Common myeloid progenitor, CD34-positive (primary cell): ENCODE results near the gene PTPRD.

ENCODE experiments used
- CTCF ChIA-PET: fragments of 350-600 bp; sonication (Branson Sonifier 250); formaldehyde crosslinking; loops from one replicate; lab custom pipeline; 2021; ENCODE audit warnings: antibody characterized with exemption; lab: Charles Lee
- POLR2A ChIA-PET: fragments of 350-600 bp; sonication (Branson Sonifier 250); formaldehyde crosslinking; loops from one replicate; lab custom pipeline; 2021; ENCODE audit warnings: antibody characterized with exemption; lab: Charles Lee
- DNase-seq, 3 donors: peaks; one replicate each; pipeline versions ENCODE4 v3.0.0 to v3.0.0-alpha.2; 2013
- H3K27ac ChIP-seq, 2 experiments: 1 replicate in 1 of 2; 2 replicates in 1 of 2; pipeline ENCODE4 v1.7.0; 2013; ENCODE audit warnings: inconsistent platforms in 2 of 2, low read length in 2 of 2, mild to moderate bottlenecking in 2 of 2, low read depth in 1 of 2, moderate library complexity in 1 of 2; ENCODE audit not compliant: severe bottlenecking in 2 of 2, insufficient read depth in 1 of 2, poor library complexity in 1 of 2
- H3K27me3 ChIP-seq, 5 experiments: replicated peaks in 2 of 5; 1 replicate in 3 of 5; 2 replicates in 2 of 5; pipeline versions ENCODE4 v1.6.1 to v1.7.0; 2013; ENCODE audit warnings: low read length in 4 of 5, mild to moderate bottlenecking in 2 of 5, moderate library complexity in 2 of 5, inconsistent platforms in 1 of 5; ENCODE audit not compliant: insufficient read depth in 5 of 5, control insufficient read depth in 4 of 5
- H3K36me3 ChIP-seq, 4 experiments: 1 replicate in 2 of 4; 2 replicates in 2 of 4; pipeline versions ENCODE4 v1.6.1 to v1.7.0; 2013; ENCODE audit warnings: low read length in 3 of 4, control low read depth in 1 of 4, mild to moderate bottlenecking in 1 of 4; ENCODE audit not compliant: control insufficient read depth in 4 of 4, insufficient read depth in 4 of 4
- H3K4me1 ChIP-seq, 4 experiments: 1 replicate in 3 of 4; 2 replicates in 1 of 4; pipeline versions ENCODE4 v1.6.1 to v1.7.1; 2013; ENCODE audit warnings: low read length in 3 of 4, mild to moderate bottlenecking in 3 of 4, control low read depth in 1 of 4, inconsistent platforms in 1 of 4, moderate library complexity in 1 of 4; ENCODE audit not compliant: control insufficient read depth in 4 of 4, insufficient read depth in 4 of 4; ENCODE audit errors: control extremely low read depth in 1 of 4
- H3K4me3 ChIP-seq, 7 experiments: 1 replicate in 4 of 7; 2 replicates in 3 of 7; pipeline versions ENCODE4 v1.5.1 to v1.7.0; 2013; ENCODE audit warnings: mild to moderate bottlenecking in 7 of 7, low read length in 6 of 7, moderate library complexity in 6 of 7, inconsistent platforms in 2 of 7, low read depth in 2 of 7, control low read depth in 1 of 7; ENCODE audit not compliant: insufficient read depth in 4 of 7, control insufficient read depth in 1 of 7; ENCODE audit errors: extremely low read depth in 1 of 7
- H3K9me3 ChIP-seq, 5 experiments: 1 replicate in 4 of 5; 2 replicates in 1 of 5; pipeline versions ENCODE4 v1.6.1 to v1.7.1; 2013; ENCODE audit warnings: low read length in 4 of 5, mild to moderate bottlenecking in 2 of 5, inconsistent platforms in 1 of 5, low read depth in 1 of 5, moderate library complexity in 1 of 5; ENCODE audit not compliant: control insufficient read depth in 4 of 5, insufficient read depth in 2 of 5; ENCODE audit errors: control extremely low read depth in 1 of 5
- WGBS: methylation state at CpG from one replicate; pipeline ENCODE4 v1.1.5; 2013; ENCODE audit not compliant: insufficient coverage; 5-methylcytosine and 5-hydroxymethylcytosine counted together

PTPRD gene

DNA sequence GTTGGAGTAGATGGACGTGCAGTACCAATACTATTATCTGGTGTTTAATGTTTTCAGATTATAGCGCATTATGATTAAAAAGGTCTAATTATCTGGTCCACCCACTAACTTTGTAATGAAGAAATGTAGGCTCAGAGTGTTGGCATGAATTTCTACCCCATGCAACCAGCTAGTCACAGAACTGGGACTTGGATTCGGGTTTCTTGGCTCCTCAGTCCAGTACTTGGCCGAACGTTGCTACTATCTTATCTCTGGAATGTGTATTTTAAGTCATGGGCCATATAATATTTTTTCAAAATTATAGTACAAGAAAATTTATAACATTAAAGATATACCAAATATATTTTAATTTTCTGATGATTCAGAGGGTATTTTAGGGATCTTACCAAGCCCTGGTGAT lies 2155.7 kb downstream of the PTPRD start:
- Histone ChIP-seq H3K27me3 (no peaks in the 10 kb centered on the region), H3K4me1 (no peaks in the 10 kb centered on the region), H3K36me3 (peaks cover 0 to 3% (median 0%) of the 10 kb centered on the region in 4 experiments), H3K9me3 (no peaks in the 10 kb centered on the region), H3K27ac (no peak overlapping the region), H3K4me3 (no peak overlapping the region)
- ChIA-PET CTCF (no interaction called here), POLR2A (no interaction called here)
- DNase-seq, result no peak
- WGBS, result 100% methylated on average over 1 of the region's 5 CpGs

DNA sequence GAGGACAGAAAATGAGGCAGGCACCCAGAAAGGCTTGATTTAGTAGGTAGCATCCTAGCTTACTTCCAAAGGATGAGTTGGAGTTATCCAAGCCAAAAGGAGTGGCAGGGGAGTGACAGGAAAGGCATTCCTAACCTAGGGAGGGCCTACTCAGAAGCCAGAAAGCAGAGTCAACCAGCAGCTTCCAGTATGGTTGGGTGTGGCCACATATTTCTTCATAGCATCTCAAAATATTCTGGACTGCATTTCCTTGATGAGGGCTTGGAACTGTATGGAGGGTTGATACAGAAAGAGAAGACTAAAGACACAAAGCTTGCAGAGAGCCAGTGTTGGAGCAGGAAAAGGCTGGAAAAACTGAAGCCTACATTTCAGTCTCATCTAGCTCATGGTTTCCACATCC lies 2156.5 kb downstream of the PTPRD start:
- DNase-seq, result no peak
- Histone ChIP-seq H3K36me3 (peaks cover 0 to 3% (median under 1%) of the 10 kb centered on the region in 4 experiments), H3K4me3 (no peak overlapping the region), H3K4me1 (no peaks in the 10 kb centered on the region), H3K9me3 (no peaks in the 10 kb centered on the region), H3K27me3 (no peaks in the 10 kb centered on the region), H3K27ac (no peak overlapping the region)
- ChIA-PET POLR2A (no interaction called here), CTCF (no interaction called here)

DNA sequence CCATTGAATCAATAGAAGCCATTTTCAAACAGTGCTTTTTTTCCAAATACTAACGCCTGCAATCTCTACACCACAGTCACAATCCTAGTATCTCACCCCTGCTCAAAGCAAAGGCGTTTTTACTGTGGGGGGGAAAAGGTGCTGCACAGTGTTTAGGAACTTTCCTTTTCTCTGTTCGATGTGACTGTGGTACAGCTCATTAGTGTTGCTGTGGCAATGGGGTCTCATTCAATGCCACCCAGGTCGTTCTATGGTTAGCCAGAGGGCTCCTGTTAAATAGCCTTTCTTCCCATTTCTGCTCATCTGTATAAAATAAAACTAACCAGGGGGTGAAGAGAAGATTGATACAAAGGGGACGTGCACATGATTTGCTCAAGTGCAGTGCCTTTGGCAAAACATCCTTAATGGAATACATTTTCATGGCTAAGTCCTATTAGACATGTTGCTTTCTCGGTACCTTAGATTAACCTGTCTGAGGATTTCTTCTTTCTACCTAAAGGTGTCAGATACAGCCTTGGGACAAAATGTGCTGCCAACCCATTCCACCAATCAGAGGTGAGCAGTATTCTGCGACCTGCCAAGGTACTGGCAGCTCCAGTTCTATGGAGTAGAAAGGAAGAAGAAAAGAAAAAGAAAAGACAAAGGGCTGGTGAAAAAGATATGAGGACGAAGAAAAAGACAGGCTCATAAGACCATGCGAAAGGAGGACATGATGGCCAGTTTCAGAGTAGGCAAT lies 2161.8 kb downstream of the PTPRD start:
- Histone ChIP-seq H3K4me1 (no peaks in the 10 kb centered on the region), H3K9me3 (no peaks in the 10 kb centered on the region), H3K4me3 (no peak overlapping the region), H3K36me3 (peaks cover 0 to 7% (median 1%) of the 10 kb centered on the region in 4 experiments), H3K27me3 (no peaks in the 10 kb centered on the region), H3K27ac (peak overlapping the region in 1 of 2 experiments; percentile 0)
- no peak for DNase-seq
- ChIA-PET CTCF (no interaction called here), POLR2A (no interaction called here)
- 95% methylated on average over 5 of the region's 9 CpGs for WGBS

DNA sequence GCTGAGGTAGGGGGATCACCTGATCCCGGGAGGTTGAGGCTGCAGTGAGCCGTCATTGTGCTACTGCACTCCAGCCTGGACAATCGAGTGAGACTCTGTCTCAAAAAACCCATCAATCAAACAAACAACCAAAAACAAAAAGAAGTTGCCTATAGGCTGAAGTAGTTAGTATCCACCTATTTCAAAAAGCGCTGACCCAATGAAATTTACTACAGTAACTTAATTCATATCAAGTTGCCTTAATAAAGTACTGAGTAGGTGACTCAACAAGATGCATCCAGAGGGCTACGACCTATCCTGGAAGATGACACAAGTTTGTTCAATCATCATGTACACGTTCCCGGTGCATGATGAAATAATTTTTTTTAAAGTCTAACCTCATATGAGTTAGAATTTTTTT lies 2164.6 kb downstream of the PTPRD start:
- H3K36me3 ChIP-seq, result peaks cover 0 to 7% (median 0%) of the 10 kb centered on the region in 4 experiments
- ChIA-PET CTCF (no interaction called here), POLR2A (no interaction called here)
- no peak for DNase-seq
- no peaks in the 10 kb centered on the region for H3K9me3 ChIP-seq
- no peak overlapping the region for H3K4me3 ChIP-seq
- no peaks in the 10 kb centered on the region for H3K27me3 ChIP-seq
- no peaks in the 10 kb centered on the region for H3K4me1 ChIP-seq
- H3K27ac ChIP-seq, result no peak overlapping the region
- WGBS, result 100% methylated on average over 4 of the region's 7 CpGs

DNA sequence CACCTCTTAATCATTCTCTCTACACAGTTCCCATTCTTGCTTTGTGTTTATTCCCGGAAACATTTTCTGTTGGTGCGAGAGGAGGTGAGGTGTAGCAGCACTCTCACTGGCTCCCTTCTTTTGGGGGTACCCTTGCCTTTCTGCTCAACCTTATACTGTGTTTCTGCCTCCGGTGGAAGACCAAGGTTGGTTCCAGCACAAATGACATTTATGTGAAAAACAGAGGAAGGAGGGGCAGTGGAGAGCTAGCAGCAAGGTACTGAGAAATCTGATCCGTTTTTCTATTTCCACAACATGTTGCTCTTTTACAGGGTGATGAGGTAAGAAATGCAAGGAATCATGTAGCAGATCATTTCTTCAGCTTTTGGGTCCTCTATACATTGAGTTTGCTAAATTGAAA lies 2165.2 kb downstream of the PTPRD start:
- WGBS, result 100% methylated on average over 2 of the region's 4 CpGs
- H3K36me3 ChIP-seq, result peaks cover 0 to 7% (median 0%) of the 10 kb centered on the region in 4 experiments
- no peak overlapping the region for H3K4me3 ChIP-seq
- no peaks in the 10 kb centered on the region for H3K4me1 ChIP-seq
- no peaks in the 10 kb centered on the region for H3K9me3 ChIP-seq
- ChIA-PET CTCF (no interaction called here), POLR2A (no interaction called here)
- no peak for DNase-seq
- H3K27ac ChIP-seq, result no peak overlapping the region
- no peaks in the 10 kb centered on the region for H3K27me3 ChIP-seq

DNA sequence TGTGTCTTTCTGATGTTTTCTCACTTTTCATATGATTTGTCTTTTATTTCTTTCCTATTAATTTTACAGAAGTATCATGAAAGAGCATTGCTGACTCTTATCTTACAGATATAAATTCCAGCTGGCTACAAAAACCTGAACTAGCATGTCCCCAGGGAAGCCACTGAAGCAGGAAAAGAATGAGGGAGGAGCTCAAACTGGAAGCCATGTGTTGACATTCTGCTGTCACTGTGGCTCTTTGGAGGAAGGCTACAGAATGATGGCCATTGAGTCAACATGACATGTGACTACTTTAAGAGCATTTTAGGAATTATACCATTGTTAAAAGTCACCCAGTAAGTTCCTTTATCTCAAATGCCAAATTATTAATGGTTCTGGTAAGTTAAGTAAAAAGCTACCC lies 2174.9 kb downstream of the PTPRD start:
- POLR2A ChIA-PET, result interaction anchor here (0.7 kb wide), 1 partner anchor 91 kb away, joined by 3 read pairs; no protein-coding TSS in a partner anchor
- H3K27ac ChIP-seq, result no peak overlapping the region
- H3K9me3 ChIP-seq, result no peaks in the 10 kb centered on the region
- CTCF ChIA-PET, result no interaction called here
- no peak for DNase-seq
- no peak overlapping the region for H3K4me3 ChIP-seq
- no peaks in the 10 kb centered on the region for H3K36me3 ChIP-seq
- peaks cover 0 to 2% (median 0%) of the 10 kb centered on the region in 5 experiments for H3K27me3 ChIP-seq
- H3K4me1 ChIP-seq, result no peaks in the 10 kb centered on the region

DNA sequence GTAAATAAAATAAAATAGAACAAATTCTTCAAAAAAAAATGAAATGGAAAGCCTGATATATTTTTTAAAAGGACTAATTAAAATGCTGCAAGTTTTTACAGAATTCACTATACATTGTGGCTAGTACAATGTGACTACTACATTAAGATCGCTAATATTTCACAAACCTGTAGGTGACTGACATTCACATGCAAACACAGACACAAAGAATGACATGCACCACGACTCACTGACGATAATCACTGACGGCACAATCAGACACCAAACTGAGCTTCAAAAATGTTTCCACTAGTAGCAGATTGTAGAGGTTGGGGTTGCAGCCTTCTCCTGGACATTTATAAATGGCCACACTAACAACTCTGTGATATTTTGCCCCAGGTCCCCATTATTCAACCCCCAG lies 2175.5 kb downstream of the PTPRD start:
- H3K27ac ChIP-seq, result no peak overlapping the region
- H3K36me3 ChIP-seq, result no peaks in the 10 kb centered on the region
- H3K4me3 ChIP-seq, result no peak overlapping the region
- WGBS, result 100% methylated on average over 2 of the region's 4 CpGs
- H3K9me3 ChIP-seq, result no peaks in the 10 kb centered on the region
- POLR2A ChIA-PET, result no interaction called here
- CTCF ChIA-PET, result no interaction called here
- peaks cover 0 to 2% (median 0%) of the 10 kb centered on the region in 5 experiments for H3K27me3 ChIP-seq
- DNase-seq, result no peak
- peaks cover 0 to 2% (median 0%) of the 10 kb centered on the region in 4 experiments for H3K4me1 ChIP-seq
